HG02938 (cell line): ENCODE measurements around the gene MORN5.
"Not testable (repeated sequence)": the region's sequence is repeated elsewhere in the genome, so short reads cannot be mapped to it uniquely, and the experiment has no call there.

Source experiments
- ATAC-seq: cut with Tn5 transposase; IDR thresholded peaks from one replicate; pipeline ENCODE4 v1.9.1; 2021; ENCODE audit warnings: mild to moderate bottlenecking, moderate library complexity; ENCODE audit not compliant: unreplicated experiment

MORN5 gene

DNA sequence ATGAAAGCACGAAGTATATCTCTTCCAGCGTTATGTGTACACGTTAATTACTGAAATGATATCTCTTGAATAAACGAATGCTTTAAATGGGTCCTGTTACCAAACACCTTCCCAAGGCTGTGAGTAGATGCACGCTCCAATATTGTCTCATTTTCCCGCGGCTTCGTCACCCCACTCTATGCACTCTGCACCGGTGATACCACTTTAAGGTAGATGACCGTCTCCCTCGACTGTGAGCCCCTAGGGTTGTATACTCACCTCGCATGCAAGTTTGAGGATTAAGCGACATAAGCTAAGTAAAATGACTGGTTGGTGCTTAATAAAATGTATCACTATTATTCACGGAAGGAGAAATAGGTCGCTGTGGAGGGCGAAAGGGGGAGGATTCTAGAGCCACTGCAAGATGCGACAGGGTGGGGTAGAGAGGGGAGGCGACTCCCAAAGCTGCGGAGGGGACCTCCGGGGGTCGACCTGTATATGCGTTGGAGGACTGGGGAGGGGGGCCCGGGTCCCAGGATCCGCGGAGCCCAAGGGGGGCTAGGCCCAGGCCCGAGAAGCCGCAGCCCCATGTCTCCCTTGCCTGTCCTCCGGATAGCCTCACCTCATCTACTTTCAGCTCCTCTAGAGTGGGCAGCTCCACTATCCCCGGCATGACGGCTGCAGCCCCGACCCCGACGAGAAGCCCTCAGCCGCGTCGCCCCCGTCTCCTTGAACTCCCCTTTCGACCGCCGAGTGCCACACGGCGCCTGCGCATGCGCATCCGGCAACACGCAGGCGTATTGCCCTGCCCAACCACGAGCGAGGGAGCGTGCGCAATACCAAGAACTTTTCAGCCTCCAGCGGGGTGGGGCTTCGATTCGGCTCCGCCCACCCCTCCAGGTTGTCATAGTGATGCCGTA, at the start of gene MORN5, which contains the start of gene NDUFA8:
MORN5 (plus strand) TSS at position 883 of the 899 bp plus-strand sequence. CDS start 65 bp downstream, outside the sequence.
NDUFA8 (minus strand) TSS at position 754 of the 899 bp plus-strand sequence; CDS start at position 652, 102 bp downstream.
- peak; percentile 92 for ATAC-seq

DNA sequence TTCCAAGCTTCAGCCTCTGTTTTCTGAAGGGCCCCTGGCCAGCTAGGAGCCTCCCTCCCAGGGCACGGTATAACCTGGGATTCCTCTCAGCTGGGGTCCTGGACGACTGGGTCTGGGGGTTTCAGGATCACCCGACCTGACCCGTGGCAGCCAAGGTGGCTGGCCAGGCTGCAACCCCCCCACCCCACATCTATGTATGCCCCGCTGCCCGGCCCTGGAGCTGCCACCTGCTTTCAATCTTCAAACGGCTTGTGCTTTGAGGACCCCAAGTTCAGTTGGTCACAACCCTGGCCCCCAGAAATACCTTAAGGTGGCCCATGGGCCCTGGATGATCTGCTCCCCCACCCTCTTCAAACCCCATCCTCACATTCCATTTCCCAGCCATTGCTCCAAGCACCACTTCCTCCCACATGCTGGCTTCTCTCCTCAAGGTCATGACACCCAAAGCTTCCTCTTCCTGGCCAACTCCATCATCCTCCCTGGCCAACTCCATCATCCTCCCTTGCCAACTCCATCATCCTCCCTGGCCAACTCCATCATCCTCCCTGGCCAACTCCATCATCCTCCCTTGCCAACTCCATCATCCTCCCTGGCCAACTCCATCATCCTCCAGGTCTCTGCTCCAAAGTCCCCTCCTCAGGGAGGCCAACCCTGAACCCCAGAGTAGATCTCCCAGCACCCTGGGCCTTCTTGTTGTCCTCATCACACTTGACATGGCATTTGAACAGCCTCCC, 49.4 kb upstream of the MORN5 start:
- no peak for ATAC-seq

DNA sequence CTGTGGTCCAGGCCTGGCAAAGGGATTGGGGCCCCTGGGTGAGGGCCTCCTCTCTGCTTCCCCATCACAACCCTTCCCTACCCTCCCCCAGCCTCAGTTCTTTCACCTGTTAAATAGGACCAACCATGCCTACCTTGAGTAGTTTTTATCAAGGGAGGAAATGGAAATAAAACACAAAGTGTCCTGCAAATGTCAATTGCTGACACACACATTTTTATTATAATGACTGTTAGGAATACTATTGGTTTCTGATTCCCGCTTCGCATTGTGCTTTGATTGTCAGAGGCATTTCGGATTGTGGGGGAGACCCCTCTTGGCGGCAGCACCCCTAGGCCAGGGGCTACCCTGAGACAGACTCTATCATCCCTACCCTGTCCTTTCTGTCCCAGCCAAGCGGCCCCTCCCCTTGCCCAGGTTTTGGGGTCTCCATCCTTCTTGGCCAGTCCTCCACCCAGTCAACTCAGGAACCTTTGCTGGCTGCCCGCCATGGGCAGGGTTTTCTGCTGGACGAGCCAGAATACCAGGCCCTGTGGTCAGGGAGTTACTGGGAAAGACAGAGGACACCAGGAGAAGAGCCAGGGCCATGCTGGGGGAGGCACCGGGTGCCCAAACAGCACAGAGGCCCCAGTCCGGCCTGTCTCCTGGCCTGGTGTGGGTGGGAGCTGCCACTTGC, 48.2 kb upstream of the MORN5 start:
- no peak for ATAC-seq

DNA sequence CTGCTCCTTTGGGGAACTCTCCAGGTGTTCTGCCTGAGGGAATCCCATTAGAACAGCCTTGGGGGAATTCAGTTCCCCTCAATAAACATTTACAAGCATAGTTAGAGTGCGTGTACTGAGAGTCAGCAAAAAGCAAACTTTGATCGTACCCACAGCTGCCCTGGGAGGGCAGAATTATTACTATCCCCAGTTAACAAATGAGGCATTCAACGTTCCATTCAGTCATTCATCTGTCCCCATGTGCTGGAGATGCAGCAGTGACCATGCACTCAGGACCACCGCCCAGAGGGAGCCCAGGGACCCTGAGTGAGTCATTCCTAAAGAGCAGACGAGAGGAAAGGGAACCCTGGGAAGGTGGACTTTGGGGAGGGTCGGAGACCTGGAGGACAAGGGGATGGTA, 47.5 kb upstream of the MORN5 start:
- ATAC-seq = no peak

DNA sequence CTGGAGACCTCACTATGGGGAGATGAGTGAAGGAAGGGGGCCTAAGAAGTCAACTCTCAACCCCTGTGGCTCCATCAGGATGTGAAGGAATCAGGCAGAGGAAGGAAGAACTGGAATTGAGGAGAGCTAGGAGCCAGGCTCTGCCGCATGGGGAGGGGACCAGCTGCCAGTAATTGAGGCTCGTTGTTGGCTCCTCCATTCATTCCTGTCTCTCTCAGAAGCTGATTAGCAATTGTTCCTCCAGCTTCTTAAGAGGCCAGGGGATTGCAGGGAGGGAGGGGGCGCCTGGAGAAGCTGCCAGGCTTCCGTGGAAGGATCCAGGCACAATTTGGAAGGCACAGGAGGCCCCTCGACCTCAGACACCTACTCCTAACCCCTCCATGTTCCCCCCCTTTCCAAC, 46.1 kb upstream of the MORN5 start:
- no peak for ATAC-seq

DNA sequence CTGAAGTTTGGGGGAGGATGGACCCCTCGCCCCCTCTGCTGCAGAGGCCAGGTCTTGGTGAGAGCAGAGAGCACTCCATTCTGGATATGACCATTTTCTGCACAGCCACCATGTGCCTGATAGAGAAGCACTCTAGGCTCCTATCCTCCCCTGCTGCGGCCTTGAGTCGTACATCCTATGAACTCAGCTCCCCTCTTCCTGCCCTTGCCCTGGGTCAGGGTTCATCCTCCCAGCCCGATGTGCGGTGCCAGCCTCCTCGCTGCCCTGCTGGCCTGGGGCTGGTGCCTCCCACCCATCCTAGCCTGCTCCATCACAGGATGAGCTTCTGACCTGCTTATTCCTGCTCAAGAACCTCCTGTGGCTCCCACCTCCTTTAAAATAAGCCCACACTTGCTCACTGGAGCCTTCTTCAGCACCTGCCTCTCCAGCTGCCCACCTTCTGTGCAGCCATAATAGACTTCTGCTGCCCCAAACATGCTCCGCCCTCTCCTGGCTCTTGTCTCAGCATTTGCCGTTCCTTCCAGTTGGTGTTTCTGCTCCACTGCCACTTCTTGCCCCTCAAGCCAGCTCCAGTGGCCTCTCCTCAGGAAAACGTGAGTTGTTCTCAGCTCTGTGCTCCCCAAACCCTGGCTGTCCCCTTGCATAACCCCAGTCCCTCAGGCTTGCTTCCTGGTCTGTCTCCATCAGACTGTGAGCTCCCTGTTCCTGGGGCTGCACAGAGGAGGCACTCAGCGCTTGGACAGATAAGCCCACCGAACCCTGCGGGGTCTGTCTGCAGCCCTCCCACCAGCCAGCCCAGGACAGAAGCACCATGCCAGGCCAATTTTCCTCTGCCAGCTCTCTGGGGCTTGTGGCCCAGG, 44.3 kb upstream of the MORN5 start:
- ATAC-seq = no peak

DNA sequence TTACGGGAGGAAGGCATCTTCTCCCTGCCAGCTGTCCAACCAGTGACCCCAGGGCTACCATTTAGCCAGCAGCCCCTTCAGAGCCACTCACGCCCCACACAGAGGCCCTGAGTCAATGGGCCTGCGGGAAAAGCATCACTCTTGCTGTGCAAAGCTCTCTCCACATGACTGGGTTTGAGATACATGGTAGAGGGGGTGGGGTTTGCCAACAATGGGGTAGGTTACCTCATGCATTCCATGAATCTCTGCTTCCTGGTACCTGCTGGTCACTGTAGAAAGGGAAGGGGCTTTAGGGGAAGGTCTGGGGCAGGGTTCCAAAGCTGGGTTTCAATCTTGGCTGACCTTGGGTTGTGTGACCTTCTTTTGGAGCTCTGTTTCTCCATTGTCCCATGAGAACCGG, 43.7 kb upstream of the MORN5 start:
- no peak for ATAC-seq

DNA sequence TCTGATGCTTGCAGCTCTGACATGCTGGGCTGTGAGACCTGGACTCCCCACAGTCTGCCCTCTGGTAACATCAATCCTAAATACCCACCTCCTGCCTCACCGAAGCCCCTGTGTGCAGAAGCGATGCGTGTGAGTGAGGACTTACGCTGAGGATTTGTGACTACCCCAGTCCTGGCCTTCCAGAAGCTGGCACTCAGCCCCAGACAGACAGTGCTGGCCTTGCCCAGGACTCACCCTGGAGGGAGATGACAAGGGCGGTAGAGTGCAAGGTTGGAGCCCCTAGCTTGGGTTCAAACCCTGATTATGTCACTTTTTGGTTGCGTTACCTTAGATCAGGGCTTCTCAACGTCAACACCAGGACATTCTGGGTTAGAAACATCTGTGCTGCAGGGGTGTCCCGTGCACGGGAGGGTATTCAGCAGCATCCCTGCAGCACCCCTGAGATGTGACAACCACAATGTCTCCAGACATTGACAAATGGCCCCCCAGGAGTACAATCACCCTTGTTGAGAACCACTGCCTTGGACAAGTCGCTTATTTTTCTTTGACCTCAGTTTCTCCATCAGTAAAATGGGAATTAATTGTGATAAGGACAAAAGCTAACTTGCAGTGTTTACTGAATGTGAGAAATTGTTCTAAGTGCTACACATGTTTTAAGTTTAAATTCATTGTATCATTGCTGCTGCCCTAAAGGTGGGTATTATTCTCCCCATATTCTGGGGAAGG, 43.1 kb upstream of the MORN5 start:
- ATAC-seq = no peak

DNA sequence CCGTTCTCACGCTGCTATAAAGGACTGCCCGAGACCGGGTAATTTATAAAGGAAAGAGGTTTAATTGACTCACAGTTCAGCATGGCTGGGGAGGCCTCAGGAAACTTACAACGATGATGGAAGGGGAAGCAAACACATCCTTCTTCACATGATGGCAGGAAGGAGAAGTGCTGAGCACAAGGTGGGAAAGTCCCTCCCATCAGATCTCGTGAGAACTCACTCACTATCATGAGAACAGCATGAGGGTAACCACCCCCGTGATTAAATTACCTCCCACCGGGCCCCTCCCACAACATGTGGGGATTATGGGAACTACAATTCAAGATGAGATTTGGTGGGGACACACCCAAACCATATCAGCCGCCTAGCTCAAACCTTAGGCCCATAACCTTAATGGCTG, 42.5 kb upstream of the MORN5 start:
- not testable (repeated sequence) for ATAC-seq

DNA sequence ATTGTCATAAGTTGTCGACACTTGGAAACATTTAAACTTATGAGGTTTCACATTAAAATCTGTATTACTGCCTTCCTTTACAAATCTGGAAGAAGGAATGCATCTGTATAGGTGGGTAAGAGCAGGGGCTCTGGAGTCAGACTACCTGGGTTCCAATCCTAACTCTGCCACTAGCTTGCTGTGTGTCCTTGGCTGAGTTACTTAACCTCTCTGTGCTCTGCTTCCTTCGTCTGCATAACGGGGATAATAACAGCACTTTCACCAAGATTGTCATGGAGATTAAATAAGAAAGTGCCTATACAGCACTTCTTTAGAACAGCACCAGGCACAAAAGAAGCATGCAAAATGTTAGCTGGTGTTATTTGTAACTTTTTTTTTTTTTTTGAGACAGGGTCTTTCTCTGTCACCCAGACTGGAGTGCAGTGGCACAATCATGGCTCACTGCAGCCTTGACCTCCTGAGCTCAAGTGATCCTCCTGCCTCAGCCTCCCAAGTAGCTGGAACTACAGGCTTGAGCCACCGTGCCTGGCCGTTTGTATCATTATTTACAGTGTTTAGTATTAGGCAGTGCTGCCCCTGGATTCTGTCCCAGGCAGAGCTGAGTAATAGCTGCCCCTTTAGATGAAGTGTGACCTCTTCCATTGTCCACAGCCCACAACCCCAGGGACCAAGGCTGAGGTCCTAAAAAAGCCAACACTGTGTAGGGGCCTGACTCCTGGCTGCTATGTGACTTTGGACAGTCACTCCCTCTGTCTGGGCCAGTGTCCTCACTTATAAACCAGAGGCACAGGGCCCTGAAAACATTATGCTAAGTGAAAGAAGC, 41.2 kb upstream of the MORN5 start:
- ATAC-seq = no peak

DNA sequence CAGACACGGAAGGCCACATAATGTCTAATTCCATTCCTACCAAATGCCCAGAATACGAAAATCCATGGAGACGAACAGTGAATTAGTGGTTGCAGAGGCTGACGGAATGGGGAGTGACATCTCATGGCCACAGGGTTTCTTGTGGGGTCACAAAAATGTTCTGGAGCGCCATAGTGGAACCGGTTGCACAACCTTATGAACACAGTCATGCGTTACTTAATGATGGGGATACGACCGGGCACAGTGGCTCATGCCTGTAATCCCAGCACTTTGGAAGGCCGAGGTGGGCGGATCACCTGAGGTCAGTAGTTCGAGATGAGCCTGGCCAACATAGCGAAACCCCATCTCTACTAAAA, 40.6 kb upstream of the MORN5 start:
- ATAC-seq = no peak

DNA sequence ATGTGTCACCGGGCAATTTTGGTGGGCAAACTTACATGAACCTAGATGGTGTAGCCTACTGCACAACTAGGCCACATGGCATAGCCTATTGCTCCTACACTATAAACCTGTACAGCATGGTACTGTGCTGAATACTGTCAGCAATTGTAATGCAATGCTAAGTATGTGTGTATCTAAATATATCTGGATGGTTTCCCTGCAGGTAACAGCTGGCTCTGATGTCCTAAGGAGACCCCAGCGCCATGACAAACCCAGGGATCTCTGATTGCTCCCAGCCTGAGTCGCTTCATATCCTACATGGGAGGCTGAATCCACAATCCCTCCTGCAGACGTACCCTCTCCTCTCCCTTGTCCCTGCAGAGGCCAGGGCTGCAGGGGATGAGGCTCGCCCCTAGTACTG, 40.0 kb upstream of the MORN5 start:
- no peak for ATAC-seq

DNA sequence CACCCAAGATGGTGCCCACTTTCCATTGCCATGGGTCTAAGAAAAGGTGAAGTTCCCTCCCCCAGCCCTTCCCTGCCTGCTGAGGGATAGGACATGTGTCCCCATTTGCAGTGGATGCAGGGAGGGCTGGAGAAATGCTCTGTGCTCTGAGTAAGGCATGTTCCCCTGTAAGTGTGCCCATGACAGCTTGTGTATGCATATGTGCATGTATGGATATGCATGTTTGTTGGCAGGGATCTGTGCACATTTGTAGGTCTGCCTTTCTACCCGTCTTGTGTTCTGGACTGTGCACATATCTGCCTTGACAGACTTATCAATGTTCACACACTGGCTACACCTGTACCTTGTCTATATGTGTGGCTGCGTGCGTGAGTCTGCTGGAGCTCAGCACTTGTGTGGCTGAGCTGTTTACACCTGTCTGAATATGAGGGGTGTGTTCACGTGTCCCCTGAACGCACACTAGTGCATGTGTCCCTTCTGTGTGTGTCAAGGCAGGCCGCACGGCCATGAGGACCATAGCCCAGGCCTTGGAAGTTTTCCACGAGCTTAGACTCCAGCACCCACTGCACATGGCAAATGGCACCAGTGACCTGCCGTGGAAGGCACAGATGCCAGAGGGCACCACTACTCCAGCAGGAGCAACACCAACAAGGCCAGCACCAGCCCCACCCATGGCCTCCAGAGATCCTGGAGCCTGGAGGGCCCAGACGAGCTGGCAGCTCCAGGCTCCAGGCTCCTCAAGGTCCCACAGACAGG, 39.2 kb upstream of the MORN5 start:
- ATAC-seq = no peak

DNA sequence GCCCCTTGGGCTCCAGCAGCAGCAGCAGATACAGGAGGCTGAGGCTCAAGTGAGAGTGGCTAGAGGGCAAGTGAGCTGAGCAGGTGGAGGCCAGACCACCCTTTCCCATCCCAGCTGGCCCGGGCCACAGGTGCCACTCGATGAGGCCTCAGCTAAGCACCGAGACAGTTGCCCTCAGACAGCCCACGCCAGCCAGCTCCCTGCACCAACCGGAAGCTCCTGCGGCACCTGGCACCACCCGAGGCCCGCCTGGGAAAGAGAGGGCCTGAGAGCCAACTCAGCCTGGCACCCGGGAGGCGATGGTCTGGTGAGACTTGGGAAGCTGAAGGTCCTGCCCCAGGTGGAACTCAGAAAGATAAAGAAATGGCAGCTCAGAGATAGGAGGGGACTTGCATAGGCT, 38.3 kb upstream of the MORN5 start:
- no peak for ATAC-seq

DNA sequence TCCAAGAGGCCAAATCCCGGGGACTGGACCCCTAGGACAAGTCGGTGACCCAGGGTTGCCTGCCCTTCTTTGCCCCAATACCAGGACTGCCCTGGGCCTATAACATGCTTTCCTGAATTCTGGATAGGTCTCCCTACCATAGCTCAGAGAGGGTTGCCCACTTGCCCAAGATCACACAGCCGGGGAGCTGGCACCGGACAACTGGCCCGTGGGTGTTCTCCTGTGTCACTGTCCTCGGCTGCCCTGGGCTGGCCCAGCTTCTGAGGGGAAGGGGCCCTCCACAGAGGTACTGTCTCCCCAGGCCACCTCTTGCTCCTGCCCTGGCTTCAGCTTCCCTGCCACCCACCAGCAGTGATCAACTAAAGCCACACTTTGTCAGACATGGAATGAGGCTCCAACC, 37.8 kb upstream of the MORN5 start:
- no peak for ATAC-seq

DNA sequence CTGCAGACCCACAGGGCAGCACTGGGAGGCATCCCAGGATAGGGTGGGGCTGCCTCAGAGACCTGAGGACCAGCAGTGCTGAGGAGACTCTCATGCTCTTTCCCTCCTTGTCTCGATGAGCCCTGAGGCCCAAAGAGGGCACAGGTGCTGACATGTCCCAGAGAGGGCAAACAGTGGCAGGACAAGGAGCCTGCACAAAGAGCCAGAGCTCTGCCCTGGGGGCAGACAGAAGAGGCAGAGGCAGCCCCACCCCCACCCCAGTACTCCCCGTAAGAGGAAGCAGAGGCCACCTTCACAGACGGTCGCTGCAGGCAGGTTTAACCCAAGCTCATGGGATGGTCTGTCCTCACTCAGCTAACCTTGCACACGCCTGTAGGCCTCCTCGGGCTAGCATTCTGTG, 37.2 kb upstream of the MORN5 start:
- ATAC-seq = no peak

DNA sequence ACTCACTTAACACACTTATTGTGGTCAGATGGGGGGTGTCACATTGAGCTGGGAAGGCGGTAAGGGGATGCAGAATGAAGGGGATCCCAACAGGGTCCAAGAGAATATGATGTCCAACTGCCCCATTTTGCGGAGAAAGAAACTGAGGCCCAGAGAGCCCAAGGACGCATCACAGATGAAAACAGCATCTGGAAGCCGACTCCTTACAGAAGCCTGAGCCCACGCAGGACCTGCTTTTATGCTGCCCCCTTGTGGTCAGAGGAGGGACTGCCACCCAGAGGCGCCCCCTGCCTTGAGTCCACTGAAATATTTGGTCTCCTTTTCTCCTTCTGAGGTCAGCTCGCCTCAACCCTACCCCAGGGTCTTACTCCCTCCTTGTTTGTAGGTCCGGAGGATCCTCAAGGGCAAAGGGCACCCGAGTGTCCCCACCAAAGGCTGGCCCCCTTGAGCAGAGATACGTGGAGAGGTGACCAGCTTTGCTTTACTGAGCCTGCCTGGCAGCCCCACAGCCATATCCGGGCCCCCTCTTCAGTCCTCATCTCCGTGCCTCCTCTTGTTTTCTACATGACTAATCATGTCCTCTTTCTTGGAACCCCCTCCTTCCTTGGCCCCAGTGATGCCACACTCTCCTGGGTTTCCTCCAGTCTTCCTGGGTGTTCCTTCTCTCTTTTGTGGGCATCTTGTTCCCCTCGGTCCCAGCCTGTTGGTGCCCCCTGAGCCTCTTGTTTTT, 36.6 kb upstream of the MORN5 start:
- ATAC-seq = no peak

DNA sequence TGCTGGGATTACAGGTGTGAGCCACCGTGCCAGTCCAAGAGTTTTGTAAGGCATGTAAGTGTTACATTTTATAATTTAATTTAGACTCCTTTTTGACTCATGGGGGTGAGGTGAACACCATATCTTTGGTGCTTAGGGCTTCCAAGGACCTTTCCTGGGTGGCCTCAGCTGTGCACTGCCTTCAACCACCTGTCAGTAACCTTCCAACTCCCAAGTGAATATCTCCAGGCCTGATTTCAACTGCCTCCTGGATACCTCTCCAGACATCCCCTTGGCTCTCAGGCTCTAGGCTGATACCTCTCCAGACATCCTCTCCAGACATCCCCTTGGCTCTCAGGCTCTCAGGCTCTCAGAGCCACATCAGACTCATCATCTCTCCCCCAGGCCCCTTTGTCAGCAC, 35.7 kb upstream of the MORN5 start:
- no peak for ATAC-seq
